DND-41 (cell line): Measurements from ENCODE around the gene TTLL8.

Source experiments
- ATAC-seq: fragments of 200-7000 bp; cut with Tn5 transposase; 3 replicates; pipeline ENCODE4 v1.9.1; 2021; ENCODE audit warnings: low read depth; ENCODE audit not compliant: insufficient read depth
- DNase-seq: peaks from one replicate; pipeline ENCODE4 v3.0.0-alpha.2; 2020
- H2AFZ ChIP-seq: 2 replicates; pipeline ENCODE4 v1.6.0; 2012; ENCODE audit warnings: low read depth, low read length
- H3K27ac ChIP-seq: 2 replicates; pipeline ENCODE4 v1.5.1; 2012; ENCODE audit warnings: low read length, inconsistent platforms
- H3K27me3 ChIP-seq: fragments of 200-600 bp; sonication (generic); 2 replicates; pipeline ENCODE4 v1.6.0; 2012; ENCODE audit warnings: low read length, mild to moderate bottlenecking, inconsistent platforms; ENCODE audit not compliant: insufficient read depth, poor library complexity
- H3K36me3 ChIP-seq: 2 replicates; pipeline ENCODE4 v1.5.1; 2012; ENCODE audit warnings: low read length, inconsistent platforms; ENCODE audit not compliant: insufficient read depth
- H3K4me1 ChIP-seq: 2 replicates; pipeline ENCODE4 v1.5.1; 2012; ENCODE audit warnings: mild to moderate bottlenecking, low read length; ENCODE audit not compliant: insufficient read depth
- H3K4me2 ChIP-seq: 2 replicates; pipeline ENCODE4 v1.6.0; 2012; ENCODE audit warnings: mild to moderate bottlenecking, moderate library complexity, low read length, inconsistent platforms; ENCODE audit not compliant: insufficient read depth
- H3K4me3 ChIP-seq, 2 experiments: fragments of 200-600 bp in 1 of 2; shearing (Covaris generic) in 1 of 2; 2 replicates each; pipeline ENCODE4 v1.5.1; 2012 to 2016; ENCODE audit warnings: inconsistent platforms in 2 of 2, low read length in 2 of 2, mild to moderate bottlenecking in 2 of 2, low read depth in 1 of 2, moderate library complexity in 1 of 2
- H3K79me2 ChIP-seq: 2 replicates; pipeline ENCODE4 v1.6.0; 2012; ENCODE audit warnings: low read length, inconsistent platforms; ENCODE audit not compliant: insufficient read depth
- H3K9ac ChIP-seq: 2 replicates; pipeline ENCODE4 v1.6.0; 2012; ENCODE audit warnings: low read depth, mild to moderate bottlenecking, inconsistent platforms, low read length, moderate library complexity
- H3K9me3 ChIP-seq: 2 replicates; pipeline ENCODE4 v1.5.1; 2012; ENCODE audit warnings: low read length, moderate library complexity, mild to moderate bottlenecking, inconsistent platforms; ENCODE audit not compliant: insufficient read depth, severe bottlenecking
- H4K20me1 ChIP-seq: 2 replicates; pipeline ENCODE4 v1.6.0; 2012; ENCODE audit warnings: low read length; ENCODE audit not compliant: insufficient read depth
- CTCF ChIP-seq: IDR thresholded peaks from 2 replicates; pipeline ENCODE4 v1.5.1; 2012; ENCODE audit warnings: borderline replicate concordance, low read length, moderate library complexity, mild to moderate bottlenecking; ENCODE audit not compliant: poor library complexity, severe bottlenecking; ENCODE audit errors: extremely low read depth
- EZH2 ChIP-seq: IDR thresholded peaks from 3 replicates; pipeline ENCODE4 v1.6.1; 2012; ENCODE audit warnings: borderline replicate concordance, low read depth, mild to moderate bottlenecking, moderate library complexity, low read length, inconsistent platforms; ENCODE audit not compliant: severe bottlenecking

TTLL8 gene

GRCh38 chr22:49995361-49996118 lies 62.6 kb downstream of the TTLL8 start:
- Histone ChIP-seq H3K4me3 (no peak overlapping the region), H3K27me3 (no peaks in the 10 kb centered on the region), H3K36me3 (no peaks in the 10 kb centered on the region), H3K27ac (no peak overlapping the region), H4K20me1 (peaks cover 7% of the 10 kb centered on the region; the same call in 1 of the 2 replicates), H3K4me1 (no peaks in the 10 kb centered on the region), H3K79me2 (no peaks in the 10 kb centered on the region), H3K9ac (no peak overlapping the region), H2AFZ (no peak overlapping the region), H3K9me3 (no peaks in the 10 kb centered on the region), H3K4me2 (no peak overlapping the region)
- DNase-seq (no peak), ATAC-seq (no peak)
- no peak for TF ChIP-seq EZH2
- TF ChIP-seq CTCF = no peak

- no peaks in the 10 kb centered on the region for H3K27me3 ChIP-seq
- ATAC-seq (no peak), DNase-seq (no peak)
- H3K27ac ChIP-seq = no peak overlapping the region
- H3K79me2 ChIP-seq = no peaks in the 10 kb centered on the region
- no peak overlapping the region for H2AFZ ChIP-seq
- no peak overlapping the region for H3K4me2 ChIP-seq
- H4K20me1 ChIP-seq = peaks cover 7% of the 10 kb centered on the region; the same call in 1 of the 2 replicates
- no peaks in the 10 kb centered on the region for H3K4me1 ChIP-seq
- H3K36me3 ChIP-seq = no peaks in the 10 kb centered on the region
- no peak overlapping the region for H3K4me3 ChIP-seq
- H3K9me3 ChIP-seq = no peaks in the 10 kb centered on the region
- H3K9ac ChIP-seq = no peak overlapping the region
- TF ChIP-seq CTCF = no peak
- no peak for TF ChIP-seq EZH2
These were observed 63.1 kb downstream of the TTLL8 start for GRCh38 chr22:49995041-49995360.

DNA sequence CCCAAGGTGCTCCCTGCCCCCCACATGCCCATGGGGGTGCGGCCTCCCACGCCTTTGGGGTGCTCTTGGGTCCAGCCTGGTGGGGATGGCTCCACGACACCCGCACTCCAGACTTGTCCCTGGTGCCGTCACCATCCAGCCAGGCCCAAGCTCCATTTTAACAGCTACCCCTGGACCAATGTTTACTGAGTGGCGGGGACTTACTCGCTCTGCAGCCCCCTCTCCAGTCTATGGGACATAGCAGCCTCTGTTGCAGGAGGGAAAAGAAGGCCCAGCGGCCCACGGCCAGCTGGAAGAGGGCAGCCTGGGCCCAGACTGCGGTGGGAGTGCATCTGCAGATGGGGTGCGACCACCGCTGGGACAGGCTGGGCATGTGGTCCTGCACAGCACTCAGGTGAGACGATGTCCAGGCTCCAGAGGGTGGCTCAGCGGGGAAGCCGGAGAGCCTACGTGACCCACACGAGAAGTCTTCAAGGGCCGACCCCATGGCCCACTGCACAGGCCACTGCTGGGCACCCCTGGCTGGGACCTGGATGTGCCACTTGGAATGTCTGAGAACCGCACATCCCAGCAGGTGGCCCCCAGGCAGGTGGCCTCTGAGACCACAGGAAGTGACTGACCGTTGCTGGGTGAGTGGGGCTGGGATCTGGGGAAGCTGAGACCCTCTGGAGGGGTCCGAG lies 63.6 kb downstream of the TTLL8 start:
- H3K9me3 ChIP-seq = no peaks in the 10 kb centered on the region
- no peak for TF ChIP-seq CTCF
- TF ChIP-seq EZH2 = no peak
- H3K4me3 ChIP-seq = no peak overlapping the region
- no peaks in the 10 kb centered on the region for H3K79me2 ChIP-seq
- no peak overlapping the region for H3K27ac ChIP-seq
- no peak overlapping the region for H2AFZ ChIP-seq
- no peaks in the 10 kb centered on the region for H3K4me1 ChIP-seq
- H3K27me3 ChIP-seq = no peaks in the 10 kb centered on the region
- peaks cover 7% of the 10 kb centered on the region; the same call in 1 of the 2 replicates for H4K20me1 ChIP-seq
- ATAC-seq = no peak
- no peak overlapping the region for H3K9ac ChIP-seq
- no peak overlapping the region for H3K4me2 ChIP-seq
- no peak for DNase-seq
- H3K36me3 ChIP-seq = no peaks in the 10 kb centered on the region
